ENCODE results near the gene NOD1.

DNA sequence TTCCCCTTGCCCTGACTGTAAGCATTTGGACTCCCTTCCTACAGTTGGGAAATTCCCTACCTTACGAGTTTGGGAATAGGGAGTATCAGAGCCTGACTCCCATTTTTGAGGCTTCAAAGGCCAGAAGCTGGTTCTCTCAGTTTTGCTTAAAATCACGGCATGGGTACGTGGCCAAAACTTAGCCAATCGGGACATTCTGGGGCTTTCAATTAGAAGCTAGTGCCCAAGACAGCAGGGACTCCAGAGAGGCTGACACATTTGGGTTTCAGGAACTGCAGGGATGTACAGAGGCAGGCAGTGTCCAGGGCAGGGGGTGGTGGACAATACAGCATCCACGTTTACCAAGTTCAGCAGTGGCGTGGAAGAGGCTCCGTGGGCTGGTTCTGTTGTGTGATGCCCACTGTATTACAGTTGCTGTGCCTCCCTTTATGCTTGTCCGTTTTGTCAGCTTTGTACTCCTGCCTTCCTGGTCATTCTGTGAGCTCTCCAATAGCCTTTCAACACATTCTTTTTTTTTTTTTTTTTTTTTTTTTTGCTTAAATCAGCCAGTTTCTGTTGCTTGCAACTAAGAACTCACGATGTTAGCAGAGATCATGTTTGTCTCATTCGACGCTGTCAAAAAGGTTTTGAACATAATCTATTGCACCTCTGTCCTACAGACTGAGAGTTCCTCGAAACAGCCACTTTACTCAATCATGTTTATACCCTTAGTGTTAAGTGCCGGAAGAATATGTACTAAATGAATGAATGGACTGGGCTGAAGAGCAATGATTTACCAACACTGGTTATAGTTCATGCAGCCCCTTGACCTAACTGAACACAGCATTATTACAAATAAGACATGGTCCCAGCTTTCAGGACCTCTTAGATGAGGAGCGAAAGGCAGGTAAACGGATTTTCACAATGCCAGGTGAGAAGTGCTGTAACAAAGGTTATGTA lies 25.0 kb upstream of the NOD1 start:
- no peak for TF ChIP-seq POLR2A (IDR thresholded peaks at IDR 0.05)
- TF ChIP-seq, protein P1, sequence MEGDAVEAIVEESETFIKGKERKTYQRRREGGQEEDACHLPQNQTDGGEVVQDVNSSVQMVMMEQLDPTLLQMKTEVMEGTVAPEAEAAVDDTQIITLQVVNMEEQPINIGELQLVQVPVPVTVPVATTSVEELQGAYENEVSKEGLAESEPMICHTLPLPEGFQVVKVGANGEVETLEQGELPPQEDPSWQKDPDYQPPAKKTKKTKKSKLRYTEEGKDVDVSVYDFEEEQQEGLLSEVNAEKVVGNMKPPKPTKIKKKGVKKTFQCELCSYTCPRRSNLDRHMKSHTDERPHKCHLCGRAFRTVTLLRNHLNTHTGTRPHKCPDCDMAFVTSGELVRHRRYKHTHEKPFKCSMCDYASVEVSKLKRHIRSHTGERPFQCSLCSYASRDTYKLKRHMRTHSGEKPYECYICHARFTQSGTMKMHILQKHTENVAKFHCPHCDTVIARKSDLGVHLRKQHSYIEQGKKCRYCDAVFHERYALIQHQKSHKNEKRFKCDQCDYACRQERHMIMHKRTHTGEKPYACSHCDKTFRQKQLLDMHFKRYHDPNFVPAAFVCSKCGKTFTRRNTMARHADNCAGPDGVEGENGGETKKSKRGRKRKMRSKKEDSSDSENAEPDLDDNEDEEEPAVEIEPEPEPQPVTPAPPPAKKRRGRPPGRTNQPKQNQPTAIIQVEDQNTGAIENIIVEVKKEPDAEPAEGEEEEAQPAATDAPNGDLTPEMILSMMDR (IDR thresholded peaks at IDR 0.05), result no peak

Measured in tibial nerve (tissue), 3 donors.